ENCODE data around the gene TXNDC11.
A peak's percentile ranks its signal among the peaks of the same experiment; 100 is the strongest.

Gene TXNDC11

GRCh38 chr16:11662582-11662981 lies 80.1 kb downstream of the TXNDC11 start:
- DNase-seq (ENCODE audit: low spot score) (no peak), FAIRE-seq (no peak)

DNA sequence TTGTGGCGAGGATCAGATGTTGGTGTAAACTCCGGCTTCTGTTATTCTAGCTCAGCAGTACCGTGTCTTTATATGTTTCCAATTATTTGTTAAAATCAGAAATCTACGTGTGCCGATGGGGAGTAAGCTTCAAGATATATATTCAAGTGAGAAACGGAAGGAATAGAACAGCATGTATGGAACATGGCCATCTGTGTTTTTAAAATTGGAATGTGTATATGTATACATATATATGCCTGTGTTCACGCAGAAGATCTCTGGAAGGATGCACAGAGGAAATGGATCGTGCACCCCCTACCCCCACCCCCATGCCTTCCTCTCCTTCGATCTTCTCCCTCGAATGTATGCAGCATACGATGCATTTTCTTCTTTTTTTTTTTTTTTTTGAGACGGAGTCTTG lies 82.1 kb downstream of the TXNDC11 start:
- DNase-seq (ENCODE audit: low spot score), result no peak
- FAIRE-seq, result no peak

DNA sequence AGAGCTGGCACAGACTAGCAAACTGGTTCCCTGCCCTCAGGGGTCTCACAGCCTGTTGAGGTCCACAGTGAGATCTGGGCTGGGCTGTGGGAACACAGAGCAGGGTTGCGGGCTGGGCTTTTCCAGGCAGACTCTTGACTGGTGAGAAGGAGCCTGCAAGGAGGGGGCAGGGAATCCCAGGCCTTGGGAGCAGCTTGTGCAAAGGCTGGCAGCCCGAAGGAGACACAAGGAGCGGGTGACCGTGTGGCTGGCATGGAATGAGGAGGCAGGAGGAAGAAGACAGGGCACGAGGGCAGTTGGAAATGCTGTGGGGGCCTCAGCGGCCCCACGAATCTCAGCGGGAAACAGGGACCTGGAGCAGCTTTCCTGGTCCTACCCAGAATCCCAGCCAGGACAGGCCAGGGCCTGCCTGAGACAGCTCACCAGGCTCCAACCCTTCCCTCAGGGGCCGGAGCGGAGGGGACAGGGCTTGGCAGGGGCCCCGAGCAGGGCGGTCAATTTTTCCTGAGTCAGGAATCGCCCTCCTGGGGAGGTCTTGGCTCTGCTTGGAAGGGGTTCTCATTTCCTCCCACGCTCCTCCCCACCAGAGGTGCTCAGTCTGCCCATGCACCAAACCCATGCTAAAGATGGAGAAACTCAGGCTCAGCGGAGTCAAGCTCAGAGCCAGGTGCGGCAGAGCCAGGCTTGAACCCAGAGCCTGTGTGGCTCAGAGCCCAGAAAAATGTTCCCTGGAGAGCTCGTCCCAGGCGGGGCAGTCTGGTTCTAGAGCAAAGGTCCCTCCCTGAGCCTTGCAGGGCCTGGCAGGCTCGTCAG lies 83.6 kb downstream of the TXNDC11 start:
- FAIRE-seq (no peak), DNase-seq (ENCODE audit: low spot score) (no peak)

DNA sequence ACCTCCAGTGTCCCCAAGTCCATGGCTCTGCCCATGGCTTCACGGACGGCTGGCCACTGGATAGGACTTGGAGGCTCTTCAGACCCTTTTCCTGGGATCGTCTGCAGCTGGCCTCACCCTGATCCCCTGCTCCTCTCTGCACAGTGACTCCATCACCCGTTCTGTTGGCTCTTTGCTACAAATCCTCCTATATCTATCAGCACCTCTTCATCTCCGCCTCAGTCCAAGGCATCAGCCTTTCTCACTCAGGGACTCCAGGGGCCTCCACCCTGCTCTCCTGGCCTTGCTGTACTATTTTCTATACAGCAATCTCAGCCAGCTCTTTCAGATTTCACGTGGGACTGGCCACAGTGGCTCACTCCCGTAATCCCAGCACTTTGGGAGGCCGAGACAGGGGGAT lies 85.1 kb downstream of the TXNDC11 start:
- FAIRE-seq (no peak), DNase-seq (ENCODE audit: low spot score) (no peak)

DNA sequence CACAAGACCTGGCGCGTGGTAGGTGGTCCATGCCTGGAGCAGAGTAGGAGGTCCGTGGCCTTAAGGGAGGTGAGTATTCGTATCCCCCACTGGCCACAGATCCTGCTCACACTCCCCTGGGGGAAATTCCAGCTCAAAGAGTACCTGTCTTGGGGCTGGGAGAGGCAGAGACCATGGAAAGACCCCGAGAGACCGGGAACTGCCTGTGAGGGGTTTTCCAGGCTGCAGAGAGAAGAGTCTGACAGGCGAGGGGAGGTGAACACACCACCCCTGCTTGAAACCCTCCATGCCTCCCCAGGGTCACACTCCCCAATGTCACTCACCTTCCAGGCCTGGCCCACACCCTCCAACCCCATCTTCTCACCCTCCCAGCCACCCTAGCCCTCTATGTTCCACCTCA lies 87.0 kb downstream of the TXNDC11 start:
- no peak for FAIRE-seq
- DNase-seq (ENCODE audit: low spot score), result no peak

DNA sequence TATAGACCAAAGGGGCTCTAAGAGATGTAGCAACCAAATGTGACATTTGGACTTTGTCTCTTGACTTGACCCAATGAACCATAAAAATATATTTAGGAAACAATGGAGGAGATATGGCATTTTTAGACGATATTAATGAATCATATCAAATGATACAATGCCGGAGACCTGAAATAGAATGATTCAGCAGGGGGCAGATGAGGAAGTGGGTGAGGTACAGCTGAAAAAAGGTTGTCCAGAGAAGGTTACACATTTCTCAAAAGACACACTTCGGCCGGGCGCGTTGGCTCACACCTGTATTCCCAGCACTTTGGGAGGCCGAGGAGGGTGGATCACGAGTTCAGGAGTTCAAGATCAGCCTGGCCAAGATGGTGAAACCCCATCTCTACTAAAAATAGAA lies 90.9 kb downstream of the TXNDC11 start:
- no peak for FAIRE-seq
- no peak for DNase-seq (ENCODE audit: low spot score)

- FAIRE-seq (no peak), DNase-seq (ENCODE audit: low spot score) (no peak)
Measured at GRCh38 chr16:11650641-11651591, 91.7 kb downstream of the TXNDC11 start.

DNA sequence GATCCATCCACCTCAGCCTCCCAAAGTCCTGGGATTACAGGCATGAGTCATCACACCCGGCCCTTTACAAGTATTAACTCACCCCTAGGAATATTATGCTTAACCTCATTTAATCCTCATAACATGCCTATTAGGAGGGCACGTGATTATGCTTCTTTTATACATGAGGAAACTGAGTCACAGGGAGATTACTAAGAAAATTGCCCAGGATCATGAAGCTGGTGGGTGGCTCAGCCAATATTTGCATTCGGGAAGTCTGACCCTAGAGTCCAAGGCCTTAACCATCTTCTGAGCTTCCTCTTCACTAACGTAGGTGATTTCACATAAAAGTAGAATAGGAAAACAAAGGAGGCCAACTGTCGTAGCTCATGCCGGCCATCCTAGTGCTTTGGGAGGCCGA lies 93.4 kb downstream of the TXNDC11 start:
- DNase-seq (ENCODE audit: low spot score) (no peak), FAIRE-seq (no peak)

DNA sequence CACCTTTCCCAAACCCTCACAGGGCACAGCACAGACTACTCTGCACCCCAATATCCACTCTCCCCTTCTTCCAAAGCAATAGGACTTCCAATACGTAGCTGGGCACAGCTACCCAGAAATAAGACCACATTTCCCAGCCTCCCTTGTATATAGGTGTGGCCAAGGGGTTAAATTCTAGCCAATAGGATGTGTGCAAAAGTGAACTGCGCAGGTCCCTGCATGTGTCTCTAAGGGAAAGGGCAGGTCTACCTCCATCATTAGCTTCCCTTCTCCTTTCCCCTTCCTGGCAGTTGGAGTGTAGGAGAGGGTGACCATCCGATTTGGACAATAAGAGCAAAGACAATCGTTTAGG lies 99.9 kb downstream of the TXNDC11 start:
- FAIRE-seq (no peak), DNase-seq (ENCODE audit: low spot score) (no peak)

GRCh38 chr16:11640987-11641817 lies 101.5 kb downstream of the TXNDC11 start:
- peak; percentile 64 for DNase-seq (ENCODE audit: low spot score)
- FAIRE-seq, result no peak

DNA sequence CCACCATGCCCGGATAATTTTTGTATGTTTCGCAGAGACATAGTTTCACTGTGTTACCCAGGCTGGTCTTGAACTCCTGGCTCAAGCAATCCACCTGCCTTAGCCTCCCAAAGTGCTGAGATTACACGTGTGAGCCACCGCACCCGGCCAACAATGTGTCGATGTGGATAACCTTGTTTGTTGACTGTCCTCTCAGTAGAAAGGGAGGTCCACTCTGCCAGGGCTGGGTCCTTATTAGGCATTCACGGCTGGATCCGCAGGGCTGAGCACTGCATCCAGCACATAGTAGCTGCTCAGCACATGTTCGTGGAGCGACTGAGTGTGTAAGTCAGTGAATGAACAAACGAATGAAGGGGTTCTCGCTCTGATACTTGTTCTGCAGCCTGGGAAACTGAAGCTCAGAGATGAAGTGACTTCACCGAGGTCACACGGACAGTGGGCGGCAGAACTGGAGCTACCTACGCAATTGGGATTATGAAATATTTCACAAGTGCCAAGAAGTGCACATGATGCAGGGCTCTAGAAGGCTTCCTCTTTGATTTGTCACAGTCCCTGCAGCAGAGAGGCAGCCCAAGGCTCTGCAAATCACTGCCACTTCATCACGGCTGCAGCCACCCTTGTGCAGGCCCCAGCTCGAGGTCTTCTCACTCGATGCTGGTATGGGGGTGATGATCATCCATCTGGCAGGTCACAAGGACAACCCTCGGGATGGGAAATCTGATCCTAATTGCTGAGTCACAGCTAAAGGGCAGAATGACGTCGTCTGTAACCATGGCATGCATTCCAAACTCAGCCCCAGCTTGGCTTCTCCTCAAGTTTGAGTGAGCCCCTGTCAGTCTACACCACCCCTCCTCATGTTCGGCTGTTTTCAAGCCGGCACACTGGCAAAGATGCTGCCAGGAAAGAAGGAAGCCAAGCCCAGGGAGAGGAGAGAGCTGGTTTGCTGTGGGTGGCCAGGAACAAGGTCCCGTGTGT lies 102.4 kb downstream of the TXNDC11 start:
- DNase-seq (ENCODE audit: low spot score) (peak; percentile 83), FAIRE-seq (no peak)

DNA sequence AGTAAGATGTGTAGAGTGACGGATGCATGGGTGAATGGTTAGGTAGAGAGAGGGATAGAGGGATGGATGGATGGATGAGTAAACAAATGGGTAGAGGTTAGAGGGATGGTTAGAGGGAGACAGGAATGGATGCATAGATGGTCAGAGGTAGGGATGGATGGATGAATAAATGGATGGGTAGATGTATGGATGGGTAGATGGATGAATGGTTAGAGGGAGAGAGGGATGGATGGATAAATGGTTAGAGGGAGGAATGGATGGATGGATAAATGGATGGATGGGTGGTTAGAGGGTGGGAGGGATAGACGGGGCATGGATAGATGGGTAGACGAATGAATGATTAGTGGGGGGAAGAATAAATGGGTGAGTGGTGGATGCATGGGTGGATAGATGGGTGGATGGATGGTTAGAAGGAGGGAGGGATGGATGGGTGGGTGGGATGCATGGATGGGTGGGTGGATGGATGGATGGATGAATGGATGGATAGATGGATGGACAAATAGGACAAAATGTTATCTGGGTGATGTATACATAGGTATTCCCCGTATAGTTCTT lies 103.6 kb downstream of the TXNDC11 start:
- DNase-seq (ENCODE audit: low spot score), result no peak

DNA sequence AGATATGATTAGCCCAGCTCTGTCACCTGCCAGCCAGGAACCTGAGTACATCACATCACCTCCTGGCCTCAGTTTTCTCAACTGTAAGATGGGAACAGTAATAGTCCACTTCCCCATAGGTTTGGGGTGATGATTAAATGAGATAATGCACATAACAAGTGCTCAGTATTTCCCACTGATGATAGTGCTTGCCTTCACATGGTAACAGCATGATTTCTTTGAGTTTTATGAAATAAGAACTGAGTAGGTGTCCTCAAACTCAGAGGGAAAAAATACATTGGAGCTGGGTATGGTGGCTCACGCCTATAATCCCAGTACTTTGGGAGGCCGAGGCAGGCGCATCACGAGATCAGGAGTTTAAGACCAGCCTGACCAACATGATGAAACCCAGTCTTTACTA lies 104.5 kb downstream of the TXNDC11 start:
- no peak for DNase-seq (ENCODE audit: low spot score)
- no peak for FAIRE-seq

More for the DNA sequence above, 103.6 kb downstream of the TXNDC11 start:
- FAIRE-seq, result no peak

- no peak for FAIRE-seq
- no peak for DNase-seq (ENCODE audit: low spot score)
Measured at GRCh38 chr16:11637320-11637719, 105.3 kb downstream of the TXNDC11 start.

DNA sequence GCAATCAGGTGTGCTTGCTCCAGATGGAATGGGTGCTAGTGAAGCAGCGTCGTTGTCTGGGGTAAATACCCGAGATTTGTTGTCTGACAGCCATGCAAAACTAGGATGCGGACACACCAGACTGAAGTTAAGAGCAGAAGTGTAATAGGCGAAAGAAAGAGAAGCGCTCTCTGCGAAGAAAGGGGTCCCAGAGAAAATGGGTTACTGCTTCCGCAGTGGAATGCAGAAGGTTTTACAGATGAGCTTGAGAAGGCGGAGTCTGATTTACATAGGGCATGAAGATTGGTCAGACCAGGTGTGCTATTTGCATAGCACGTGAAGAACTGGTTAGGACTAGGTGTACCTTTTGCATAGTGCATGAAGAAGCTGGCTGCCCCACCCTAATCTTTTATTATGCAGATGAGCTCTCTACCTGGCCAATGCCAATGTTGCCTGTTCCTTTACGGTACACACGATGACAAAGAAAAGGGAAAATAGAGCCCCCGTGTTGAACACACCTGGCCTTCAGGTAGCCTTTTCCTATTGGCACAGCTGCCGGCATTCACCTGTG lies 106.4 kb downstream of the TXNDC11 start:
- no peak for FAIRE-seq
- no peak for DNase-seq (ENCODE audit: low spot score)

GRCh38 chr16:11635679-11636171 lies 106.9 kb downstream of the TXNDC11 start:
- DNase-seq (ENCODE audit: low spot score) (no peak), FAIRE-seq (no peak)

- DNase-seq (ENCODE audit: low spot score), result no peak
- FAIRE-seq, result no peak
Measured at GRCh38 chr16:11635113-11635652, 107.5 kb downstream of the TXNDC11 start.

DNA sequence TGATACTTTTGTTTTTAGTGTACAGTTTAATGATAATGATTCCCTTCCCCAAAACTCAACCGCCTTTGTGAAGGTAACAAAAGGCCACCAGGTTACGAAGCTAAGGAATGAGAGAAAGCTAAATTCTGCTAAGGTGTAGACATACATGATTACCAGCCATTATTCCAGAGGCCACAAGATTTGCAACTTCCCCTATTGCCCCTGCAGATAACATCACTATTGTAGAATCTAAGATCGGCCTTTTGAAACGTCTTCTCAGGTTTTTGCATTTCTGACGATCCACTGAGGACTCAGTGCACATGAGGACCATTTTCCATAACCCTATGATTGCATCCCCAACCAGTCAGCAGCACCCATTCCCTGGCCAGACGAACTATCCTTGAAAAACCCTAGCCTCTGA lies 108.3 kb downstream of the TXNDC11 start:
- DNase-seq (ENCODE audit: low spot score), result no peak
- no peak for FAIRE-seq

GRCh38 chr16:11633113-11633512 lies 109.5 kb downstream of the TXNDC11 start:
- no peak for FAIRE-seq
- no peak for DNase-seq (ENCODE audit: low spot score)

All from urothelium cell line (cell line).